ENCODE measurements around the gene SLC6A3.

SLC6A3 gene

DNA sequence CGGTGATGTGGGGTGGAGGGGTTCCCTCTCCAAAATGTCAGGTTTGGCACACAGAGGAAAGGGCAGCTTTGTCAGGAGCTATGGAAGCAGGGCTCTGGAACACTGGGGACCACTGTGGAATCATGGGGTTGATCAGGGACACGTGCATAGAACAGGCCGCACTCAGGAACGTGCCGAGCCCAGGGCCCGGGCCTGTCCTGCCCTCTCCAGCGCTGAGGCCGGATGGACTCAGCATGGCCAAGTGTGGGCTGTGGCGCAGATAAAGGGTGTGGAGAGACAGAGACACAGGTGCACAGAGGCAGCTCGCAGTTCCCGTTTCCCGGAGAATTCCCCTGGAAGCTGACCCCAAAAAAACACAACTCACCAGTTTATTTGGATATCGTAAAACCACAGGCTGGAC lies 37.8 kb upstream of the SLC6A3 start:
- no peaks in the 10 kb centered on the region for H3K79me2 ChIP-seq (ENCODE audit: control insufficient read depth, insufficient read depth, low read length, poor library complexity)
- no peaks in the 10 kb centered on the region for H3K27me3 ChIP-seq (ENCODE audit: insufficient read depth, low read length)
- H3K36me3 ChIP-seq (ENCODE audit: control insufficient read depth in 1 of 2, insufficient read depth in 2 of 2, low read length in 2 of 2), result peaks cover 77 to 84% of the 10 kb centered on the region in 2 experiments
- H4K12ac ChIP-seq (ENCODE audit: low read depth, low read length), result no peak overlapping the region
- no peak overlapping the region for H2BK12ac ChIP-seq (ENCODE audit: low read length)
- WGBS (ENCODE audit: extremely low coverage, insufficient coverage, insufficient read length), result no CpG with 5 or more reads among the region's 13 CpGs
- H2BK5ac ChIP-seq (ENCODE audit: low read depth, low read length, poor library complexity), result no peak overlapping the region
- H2AFZ ChIP-seq (ENCODE audit: insufficient read depth, low read length, poor library complexity), result no peak overlapping the region
- H3K27ac ChIP-seq (ENCODE audit: low read depth, low read length), result no peak overlapping the region
- H3K4me3 ChIP-seq (ENCODE audit: low read depth, low read length), result no peak overlapping the region
- H2BK120ac ChIP-seq (ENCODE audit: insufficient read depth, low read length, poor library complexity), result no peak overlapping the region
- H3K4ac ChIP-seq (ENCODE audit: low read depth, low read length), result no peak overlapping the region
- H2AK5ac ChIP-seq (ENCODE audit: low read length), result no peak overlapping the region
- no peak overlapping the region for H3K14ac ChIP-seq (ENCODE audit: low read length)
- no peak overlapping the region for H4K91ac ChIP-seq (ENCODE audit: low read depth, low read length)
- H3K9me3 ChIP-seq (ENCODE audit: insufficient read depth, low read depth, low read length), result no peaks in the 10 kb centered on the region
- no peak overlapping the region for H3K18ac ChIP-seq (ENCODE audit: low read length)
- H3K4me2 ChIP-seq (ENCODE audit: low read length), result no peak overlapping the region
- no peak for DNase-seq
- H3K79me1 ChIP-seq (ENCODE audit: low read length), result no peaks in the 10 kb centered on the region
- H3K4me1 ChIP-seq (ENCODE audit: control insufficient read depth in 1 of 2, insufficient read depth in 2 of 2, low read length in 2 of 2), result no peaks in the 10 kb centered on the region
- no peak overlapping the region for H3K9ac ChIP-seq (ENCODE audit: low read length)
- no peak overlapping the region for H3K23ac ChIP-seq (ENCODE audit: low read length)
- H4K8ac ChIP-seq (ENCODE audit: low read depth, low read length), result no peak overlapping the region

DNA sequence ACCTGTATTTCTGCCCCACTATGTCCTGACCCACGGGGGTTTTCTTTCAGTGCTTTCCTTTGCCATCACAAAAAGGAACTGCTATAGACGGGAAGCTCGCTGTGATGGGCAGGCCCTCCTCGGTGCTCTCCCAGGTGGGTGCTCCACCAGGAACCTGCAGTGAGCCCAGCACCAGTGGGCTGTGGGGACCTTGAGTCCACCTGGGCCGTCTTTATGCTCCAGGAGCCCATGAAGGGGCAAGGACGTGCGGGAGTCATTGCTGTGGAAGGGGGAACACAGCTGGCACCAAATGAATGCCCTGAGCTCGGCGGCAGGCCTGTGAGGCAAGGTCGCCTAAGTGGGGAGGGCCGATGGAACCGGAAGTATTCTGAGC lies 36.7 kb upstream of the SLC6A3 start:
- no CpG with 5 or more reads among the region's 12 CpGs for WGBS (ENCODE audit: extremely low coverage, insufficient coverage, insufficient read length)

GRCh38 chr5:1481266-1481958 lies 36.2 kb upstream of the SLC6A3 start:
- Histone ChIP-seq H2AFZ (ENCODE audit: insufficient read depth, low read length, poor library complexity) (no peak overlapping the region), H4K12ac (ENCODE audit: low read depth, low read length) (no peak overlapping the region), H3K27ac (ENCODE audit: low read depth, low read length) (no peak overlapping the region), H3K9me3 (ENCODE audit: insufficient read depth, low read depth, low read length) (no peaks in the 10 kb centered on the region), H2BK5ac (ENCODE audit: low read depth, low read length, poor library complexity) (no peak overlapping the region), H3K4ac (ENCODE audit: low read depth, low read length) (no peak overlapping the region), H3K18ac (ENCODE audit: low read length) (no peak overlapping the region), H3K79me1 (ENCODE audit: low read length) (no peaks in the 10 kb centered on the region), H4K8ac (ENCODE audit: low read depth, low read length) (no peak overlapping the region), H4K91ac (ENCODE audit: low read depth, low read length) (no peak overlapping the region), H2AK5ac (ENCODE audit: low read length) (no peak overlapping the region), H3K36me3 (ENCODE audit: control insufficient read depth in 1 of 2, insufficient read depth in 2 of 2, low read length in 2 of 2) (peaks cover 73 to 84% of the 10 kb centered on the region in 2 experiments), H3K27me3 (ENCODE audit: insufficient read depth, low read length) (no peaks in the 10 kb centered on the region), H3K79me2 (ENCODE audit: control insufficient read depth, insufficient read depth, low read length, poor library complexity) (no peaks in the 10 kb centered on the region), H2BK120ac (ENCODE audit: insufficient read depth, low read length, poor library complexity) (no peak overlapping the region), H3K23ac (ENCODE audit: low read length) (no peak overlapping the region), H3K9ac (ENCODE audit: low read length) (no peak overlapping the region), H3K4me3 (ENCODE audit: low read depth, low read length) (no peak overlapping the region), H2BK12ac (ENCODE audit: low read length) (no peak overlapping the region), H3K4me1 (ENCODE audit: control insufficient read depth in 1 of 2, insufficient read depth in 2 of 2, low read length in 2 of 2) (no peaks in the 10 kb centered on the region), H3K14ac (ENCODE audit: low read length) (no peak overlapping the region), H3K4me2 (ENCODE audit: low read length) (no peak overlapping the region)
- DNase-seq, result no peak
- WGBS (ENCODE audit: extremely low coverage, insufficient coverage, insufficient read length), result no CpG with 5 or more reads among the region's 26 CpGs

More for the DNA sequence above, 36.7 kb upstream of the SLC6A3 start:
- no peak overlapping the region for H3K23ac ChIP-seq (ENCODE audit: low read length)
- H3K4me2 ChIP-seq (ENCODE audit: low read length), result no peak overlapping the region
- no peaks in the 10 kb centered on the region for H3K79me2 ChIP-seq (ENCODE audit: control insufficient read depth, insufficient read depth, low read length, poor library complexity)
- no peak overlapping the region for H3K9ac ChIP-seq (ENCODE audit: low read length)
- no peak overlapping the region for H2BK120ac ChIP-seq (ENCODE audit: insufficient read depth, low read length, poor library complexity)
- no peak overlapping the region for H3K27ac ChIP-seq (ENCODE audit: low read depth, low read length)
- no peak overlapping the region for H3K4me3 ChIP-seq (ENCODE audit: low read depth, low read length)
- DNase-seq, result no peak
- H3K18ac ChIP-seq (ENCODE audit: low read length), result no peak overlapping the region
- no peak overlapping the region for H4K91ac ChIP-seq (ENCODE audit: low read depth, low read length)
- H3K27me3 ChIP-seq (ENCODE audit: insufficient read depth, low read length), result no peaks in the 10 kb centered on the region
- H2AFZ ChIP-seq (ENCODE audit: insufficient read depth, low read length, poor library complexity), result no peak overlapping the region
- no peaks in the 10 kb centered on the region for H3K79me1 ChIP-seq (ENCODE audit: low read length)
- no peaks in the 10 kb centered on the region for H3K9me3 ChIP-seq (ENCODE audit: insufficient read depth, low read depth, low read length)
- peaks cover 73 to 84% of the 10 kb centered on the region in 2 experiments for H3K36me3 ChIP-seq (ENCODE audit: control insufficient read depth in 1 of 2, insufficient read depth in 2 of 2, low read length in 2 of 2)
- H3K14ac ChIP-seq (ENCODE audit: low read length), result no peak overlapping the region
- H3K4ac ChIP-seq (ENCODE audit: low read depth, low read length), result no peak overlapping the region
- no peak overlapping the region for H2BK5ac ChIP-seq (ENCODE audit: low read depth, low read length, poor library complexity)
- H3K4me1 ChIP-seq (ENCODE audit: control insufficient read depth in 1 of 2, insufficient read depth in 2 of 2, low read length in 2 of 2), result no peaks in the 10 kb centered on the region
- H2AK5ac ChIP-seq (ENCODE audit: low read length), result no peak overlapping the region
- no peak overlapping the region for H2BK12ac ChIP-seq (ENCODE audit: low read length)
- no peak overlapping the region for H4K8ac ChIP-seq (ENCODE audit: low read depth, low read length)
- H4K12ac ChIP-seq (ENCODE audit: low read depth, low read length), result no peak overlapping the region

DNA sequence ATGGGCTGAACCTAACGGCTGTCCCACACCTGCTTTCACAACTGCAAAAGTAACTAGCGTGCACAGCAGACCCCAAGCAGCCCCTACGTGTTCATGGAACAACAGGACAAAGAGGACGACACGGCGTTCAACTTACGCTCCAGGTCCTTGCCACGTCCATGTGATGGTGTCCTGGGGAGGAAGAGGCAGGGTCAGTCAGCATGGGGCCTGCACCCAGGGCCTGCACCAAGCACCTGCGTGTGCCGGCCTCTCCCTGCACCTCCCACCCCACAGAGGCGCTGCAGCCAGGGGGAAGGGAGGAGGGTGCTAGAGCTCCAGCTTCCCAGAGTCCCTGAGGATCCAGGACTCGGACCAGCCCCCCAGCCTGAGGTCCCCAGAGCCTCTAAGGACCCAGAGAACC lies 35.6 kb upstream of the SLC6A3 start:
- H4K12ac ChIP-seq (ENCODE audit: low read depth, low read length), result no peak overlapping the region
- H3K23ac ChIP-seq (ENCODE audit: low read length), result no peak overlapping the region
- no peak overlapping the region for H2BK5ac ChIP-seq (ENCODE audit: low read depth, low read length, poor library complexity)
- H2AK5ac ChIP-seq (ENCODE audit: low read length), result no peak overlapping the region
- H3K9ac ChIP-seq (ENCODE audit: low read length), result no peak overlapping the region
- no peak overlapping the region for H4K8ac ChIP-seq (ENCODE audit: low read depth, low read length)
- no peaks in the 10 kb centered on the region for H3K79me1 ChIP-seq (ENCODE audit: low read length)
- WGBS (ENCODE audit: extremely low coverage, insufficient coverage, insufficient read length), result no CpG with 5 or more reads among the region's 12 CpGs
- no peak overlapping the region for H3K4me3 ChIP-seq (ENCODE audit: low read depth, low read length)
- H3K4me2 ChIP-seq (ENCODE audit: low read length), result no peak overlapping the region
- H2AFZ ChIP-seq (ENCODE audit: insufficient read depth, low read length, poor library complexity), result no peak overlapping the region
- no peaks in the 10 kb centered on the region for H3K9me3 ChIP-seq (ENCODE audit: insufficient read depth, low read depth, low read length)
- H2BK12ac ChIP-seq (ENCODE audit: low read length), result no peak overlapping the region
- H3K18ac ChIP-seq (ENCODE audit: low read length), result no peak overlapping the region
- no peak overlapping the region for H4K91ac ChIP-seq (ENCODE audit: low read depth, low read length)
- no peak overlapping the region for H3K27ac ChIP-seq (ENCODE audit: low read depth, low read length)
- no peak for DNase-seq
- H3K14ac ChIP-seq (ENCODE audit: low read length), result no peak overlapping the region
- H3K27me3 ChIP-seq (ENCODE audit: insufficient read depth, low read length), result no peaks in the 10 kb centered on the region
- H3K79me2 ChIP-seq (ENCODE audit: control insufficient read depth, insufficient read depth, low read length, poor library complexity), result no peaks in the 10 kb centered on the region
- no peak overlapping the region for H2BK120ac ChIP-seq (ENCODE audit: insufficient read depth, low read length, poor library complexity)
- no peaks in the 10 kb centered on the region for H3K4me1 ChIP-seq (ENCODE audit: control insufficient read depth in 1 of 2, insufficient read depth in 2 of 2, low read length in 2 of 2)
- H3K4ac ChIP-seq (ENCODE audit: low read depth, low read length), result no peak overlapping the region
- H3K36me3 ChIP-seq (ENCODE audit: control insufficient read depth in 1 of 2, insufficient read depth in 2 of 2, low read length in 2 of 2), result peaks cover 73 to 84% of the 10 kb centered on the region in 2 experiments
